ENCODE data around the gene TMEM120B. TPM values are rescaled to one million over a fixed set of nuclear protein-coding genes. Genes with fewer than 3 reads are reported as not detected.

TMEM120B gene
- total RNA-seq, 1 experiment from 2014 or later: 22.3 TPM

DNA sequence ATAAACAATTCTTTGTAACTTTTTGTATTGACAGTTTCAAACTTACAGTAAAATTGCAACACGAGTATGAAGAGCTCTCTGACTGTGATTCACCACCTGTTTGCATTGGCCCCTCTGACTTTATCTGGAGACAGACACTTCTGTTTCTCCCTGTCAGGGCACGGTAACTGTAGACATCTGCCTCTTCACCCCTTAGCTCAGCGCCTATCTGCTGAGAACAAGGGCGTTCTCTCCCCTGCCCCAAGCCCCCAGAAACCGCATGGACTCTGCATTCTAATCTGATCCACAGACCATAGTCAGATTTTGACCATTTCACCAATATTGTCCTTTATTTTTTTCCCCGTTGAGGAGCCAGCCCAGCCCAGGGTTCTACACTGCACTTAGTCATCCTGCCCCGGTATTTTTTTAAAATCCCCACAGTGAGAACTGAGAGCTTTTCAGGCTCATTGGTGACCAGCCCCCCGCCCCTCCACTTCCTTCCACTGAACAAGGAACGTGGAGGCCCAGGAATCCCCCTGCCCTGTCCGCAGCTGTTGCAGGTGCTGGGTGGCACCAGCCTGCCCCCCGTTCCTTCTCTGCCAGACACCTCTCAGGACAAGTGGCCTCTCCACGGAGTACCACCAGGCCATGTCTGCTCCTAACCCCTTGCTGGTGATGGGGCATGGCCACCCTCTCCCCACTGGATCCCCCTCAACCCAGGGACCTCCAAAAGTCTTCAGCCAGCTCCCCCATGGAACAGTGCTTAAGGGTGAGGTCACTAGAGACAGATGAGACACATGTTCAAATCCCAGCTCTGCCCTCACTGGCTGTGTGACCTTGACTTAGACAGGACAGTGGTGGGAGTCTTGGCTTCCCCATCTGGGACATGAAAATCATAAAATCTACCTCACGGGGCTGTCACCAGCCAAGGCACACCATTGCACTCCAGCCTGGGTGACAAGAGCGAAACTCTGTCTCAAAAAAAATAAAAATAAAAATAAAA lies 69.7 kb downstream of the TMEM120B start:
- DNase-seq (ENCODE audit: low spot score): no peak
- Histone ChIP-seq H3K27me3 (replicated peaks; ENCODE audit: insufficient read depth, low read depth, low read length, poor library complexity) (no peaks in the 10 kb centered on the region), H3K4me3 (ENCODE audit: low read depth, low read length, poor library complexity, severe bottlenecking) (peak overlapping the region; percentile 10), H3K9me3 (ENCODE audit: low read depth, low read length, poor library complexity, severe bottlenecking) (no peaks in the 10 kb centered on the region), H3K36me3 (ENCODE audit: insufficient read depth, low read length, poor library complexity, severe bottlenecking) (peaks cover 4% of the 10 kb centered on the region), H3K27ac (ENCODE audit: low read depth, low read length, poor library complexity, severe bottlenecking) (peak overlapping the region; percentile 72), H3K4me1 (ENCODE audit: insufficient read depth, low read length, poor library complexity, severe bottlenecking) (peaks cover 15% of the 10 kb centered on the region)
- ChIA-PET POLR2A (ENCODE audit: low non-redundant PET) (interaction anchor here (0.6 kb wide), 2 partner anchors 21 to 28 kb away, joined by 3 read pairs; no protein-coding TSS in a partner anchor), CTCF (interaction anchor here (0.8 to 1.7 kb wide), 3 partner anchors 10 to 12 kb away, joined by 3 to 17 read pairs (median 3); no protein-coding TSS in a partner anchor)
- no TSS peak for BruUV-seq (replicated peaks)
- intact Hi-C loops (cut with micrococcal nuclease; ENCODE audit: unreplicated experiment): no loop called here
- TF ChIP-seq, protein P1, sequence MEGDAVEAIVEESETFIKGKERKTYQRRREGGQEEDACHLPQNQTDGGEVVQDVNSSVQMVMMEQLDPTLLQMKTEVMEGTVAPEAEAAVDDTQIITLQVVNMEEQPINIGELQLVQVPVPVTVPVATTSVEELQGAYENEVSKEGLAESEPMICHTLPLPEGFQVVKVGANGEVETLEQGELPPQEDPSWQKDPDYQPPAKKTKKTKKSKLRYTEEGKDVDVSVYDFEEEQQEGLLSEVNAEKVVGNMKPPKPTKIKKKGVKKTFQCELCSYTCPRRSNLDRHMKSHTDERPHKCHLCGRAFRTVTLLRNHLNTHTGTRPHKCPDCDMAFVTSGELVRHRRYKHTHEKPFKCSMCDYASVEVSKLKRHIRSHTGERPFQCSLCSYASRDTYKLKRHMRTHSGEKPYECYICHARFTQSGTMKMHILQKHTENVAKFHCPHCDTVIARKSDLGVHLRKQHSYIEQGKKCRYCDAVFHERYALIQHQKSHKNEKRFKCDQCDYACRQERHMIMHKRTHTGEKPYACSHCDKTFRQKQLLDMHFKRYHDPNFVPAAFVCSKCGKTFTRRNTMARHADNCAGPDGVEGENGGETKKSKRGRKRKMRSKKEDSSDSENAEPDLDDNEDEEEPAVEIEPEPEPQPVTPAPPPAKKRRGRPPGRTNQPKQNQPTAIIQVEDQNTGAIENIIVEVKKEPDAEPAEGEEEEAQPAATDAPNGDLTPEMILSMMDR (conservative IDR thresholded peaks at IDR 0.05; ENCODE audit: low read depth, low read length): no peak
- TF ChIP-seq EZH2 (IDR thresholded peaks at IDR 0.05; ENCODE audit: borderline replicate concordance, low read depth, low read length, poor library complexity, severe bottlenecking): no peak

GRCh38 chr12:121783766-121784165 lies 71.2 kb downstream of the TMEM120B start:
- no peaks in the 10 kb centered on the region for H3K9me3 ChIP-seq (ENCODE audit: low read depth, low read length, poor library complexity, severe bottlenecking)
- no TSS peak for BruUV-seq (replicated peaks)
- intact Hi-C loops (cut with micrococcal nuclease; ENCODE audit: unreplicated experiment): no loop called here
- DNase-seq (ENCODE audit: low spot score): no peak
- CTCF ChIA-PET: interaction anchor here (1.2 kb wide), 1 partner anchor 10 kb away, joined by 3 read pairs; no protein-coding TSS in a partner anchor
- TF ChIP-seq, protein P1 (conservative IDR thresholded peaks at IDR 0.05; ENCODE audit: low read depth, low read length): no peak
- TF ChIP-seq EZH2 (IDR thresholded peaks at IDR 0.05; ENCODE audit: borderline replicate concordance, low read depth, low read length, poor library complexity, severe bottlenecking): no peak
- no peak overlapping the region for H3K4me3 ChIP-seq (ENCODE audit: low read depth, low read length, poor library complexity, severe bottlenecking)
- H3K27ac ChIP-seq (ENCODE audit: low read depth, low read length, poor library complexity, severe bottlenecking): no peak overlapping the region
- no peaks in the 10 kb centered on the region for H3K27me3 ChIP-seq (replicated peaks; ENCODE audit: insufficient read depth, low read depth, low read length, poor library complexity)
- H3K36me3 ChIP-seq (ENCODE audit: insufficient read depth, low read length, poor library complexity, severe bottlenecking): peaks cover 4% of the 10 kb centered on the region
- POLR2A ChIA-PET (ENCODE audit: low non-redundant PET): no interaction called here
- peaks cover 15% of the 10 kb centered on the region for H3K4me1 ChIP-seq (ENCODE audit: insufficient read depth, low read length, poor library complexity, severe bottlenecking)

DNA sequence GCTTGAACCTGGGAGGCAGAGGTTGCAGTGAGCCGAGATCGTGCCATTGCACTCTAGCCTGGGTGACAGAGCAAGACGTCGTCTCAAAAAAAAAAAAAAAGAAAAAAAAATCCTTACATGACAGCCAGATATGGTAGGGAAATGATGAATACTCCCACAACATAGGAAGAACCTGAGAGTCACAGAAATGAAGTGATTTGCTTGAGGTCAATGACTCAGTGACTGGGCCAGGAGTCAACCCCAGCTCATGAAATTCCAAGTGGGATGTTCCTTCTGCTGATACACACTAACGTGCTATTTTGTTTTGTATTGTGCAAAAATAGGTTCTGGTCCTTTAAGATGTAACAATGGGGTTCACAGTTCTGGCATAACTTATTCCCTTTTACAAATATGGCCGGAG lies 71.9 kb downstream of the TMEM120B start:
- BruUV-seq (replicated peaks): no TSS peak
- Histone ChIP-seq H3K4me3 (ENCODE audit: low read depth, low read length, poor library complexity, severe bottlenecking) (no peak overlapping the region), H3K27me3 (replicated peaks; ENCODE audit: insufficient read depth, low read depth, low read length, poor library complexity) (no peaks in the 10 kb centered on the region), H3K36me3 (ENCODE audit: insufficient read depth, low read length, poor library complexity, severe bottlenecking) (peaks cover 4% of the 10 kb centered on the region), H3K27ac (ENCODE audit: low read depth, low read length, poor library complexity, severe bottlenecking) (no peak overlapping the region), H3K4me1 (ENCODE audit: insufficient read depth, low read length, poor library complexity, severe bottlenecking) (peaks cover 15% of the 10 kb centered on the region), H3K9me3 (ENCODE audit: low read depth, low read length, poor library complexity, severe bottlenecking) (no peaks in the 10 kb centered on the region)
- ChIA-PET POLR2A (ENCODE audit: low non-redundant PET) (interaction anchor here (0.6 kb wide), 2 partner anchors 9 to 11 kb away, joined by 4 to 5 read pairs; partner anchors contain the start of gene RHOF), CTCF (interaction anchor here (0.6 to 0.9 kb wide), 2 partner anchors 28 kb away, joined by 3 to 5 read pairs; no protein-coding TSS in a partner anchor)
- intact Hi-C loops (cut with micrococcal nuclease; ENCODE audit: unreplicated experiment): no loop called here
- TF ChIP-seq EZH2 (IDR thresholded peaks at IDR 0.05; ENCODE audit: borderline replicate concordance, low read depth, low read length, poor library complexity, severe bottlenecking): no peak
- TF ChIP-seq, protein P1 (conservative IDR thresholded peaks at IDR 0.05; ENCODE audit: low read depth, low read length): no peak
- no peak for DNase-seq (ENCODE audit: low spot score)

Data from A673 (cell line).